ENCODE results near the gene FREM1.

The FREM1 gene

DNA sequence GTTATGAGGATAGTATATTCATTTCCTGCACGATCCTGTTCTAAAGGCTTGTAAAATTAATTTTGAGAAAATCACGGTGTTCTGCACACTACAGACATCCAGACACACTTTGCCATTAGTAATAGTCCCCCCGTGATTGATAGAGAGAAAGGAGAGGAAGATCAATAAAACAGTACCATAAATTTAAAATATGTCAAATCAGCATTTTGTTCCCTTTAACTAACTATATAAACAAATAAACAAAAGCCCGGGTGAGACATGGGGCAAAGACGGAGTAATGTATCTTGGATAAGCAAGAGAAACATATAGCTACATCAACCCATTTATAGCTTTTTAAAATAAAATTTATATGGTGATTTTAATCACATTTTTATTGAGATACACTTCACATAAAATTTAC, 177.1 kb downstream of the FREM1 start:
- no peak for TF ChIP-seq EZH2phosphoT487 (conservative IDR thresholded peaks at IDR 0.05; ENCODE audit: low read length)
- TF ChIP-seq, protein P1, sequence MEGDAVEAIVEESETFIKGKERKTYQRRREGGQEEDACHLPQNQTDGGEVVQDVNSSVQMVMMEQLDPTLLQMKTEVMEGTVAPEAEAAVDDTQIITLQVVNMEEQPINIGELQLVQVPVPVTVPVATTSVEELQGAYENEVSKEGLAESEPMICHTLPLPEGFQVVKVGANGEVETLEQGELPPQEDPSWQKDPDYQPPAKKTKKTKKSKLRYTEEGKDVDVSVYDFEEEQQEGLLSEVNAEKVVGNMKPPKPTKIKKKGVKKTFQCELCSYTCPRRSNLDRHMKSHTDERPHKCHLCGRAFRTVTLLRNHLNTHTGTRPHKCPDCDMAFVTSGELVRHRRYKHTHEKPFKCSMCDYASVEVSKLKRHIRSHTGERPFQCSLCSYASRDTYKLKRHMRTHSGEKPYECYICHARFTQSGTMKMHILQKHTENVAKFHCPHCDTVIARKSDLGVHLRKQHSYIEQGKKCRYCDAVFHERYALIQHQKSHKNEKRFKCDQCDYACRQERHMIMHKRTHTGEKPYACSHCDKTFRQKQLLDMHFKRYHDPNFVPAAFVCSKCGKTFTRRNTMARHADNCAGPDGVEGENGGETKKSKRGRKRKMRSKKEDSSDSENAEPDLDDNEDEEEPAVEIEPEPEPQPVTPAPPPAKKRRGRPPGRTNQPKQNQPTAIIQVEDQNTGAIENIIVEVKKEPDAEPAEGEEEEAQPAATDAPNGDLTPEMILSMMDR (IDR thresholded peaks at IDR 0.05; ENCODE audit: insufficient read depth, low read length, poor library complexity, severe bottlenecking), result no peak
- H3K27me3 ChIP-seq (ENCODE audit: low read length), result no peaks in the 10 kb centered on the region
- no peak overlapping the region for H3K4me3 ChIP-seq (ENCODE audit: insufficient read depth, low read length, poor library complexity, severe bottlenecking)
- H3K9ac ChIP-seq (ENCODE audit: low read length), result no peak overlapping the region
- H3K9me3 ChIP-seq (ENCODE audit: insufficient read depth, low read length), result no peaks in the 10 kb centered on the region
- no peak overlapping the region for H3K27ac ChIP-seq (ENCODE audit: low read depth, low read length)
- H3K9me2 ChIP-seq (replicated peaks; ENCODE audit: insufficient read depth, low read length), result no peaks in the 10 kb centered on the region
- H4K20me1 ChIP-seq (ENCODE audit: low read depth, low read length), result no peaks in the 10 kb centered on the region
- H2AFZ ChIP-seq (ENCODE audit: low read depth, low read length, severe bottlenecking), result no peak overlapping the region
- H3K79me2 ChIP-seq (ENCODE audit: insufficient read depth, low read length), result no peaks in the 10 kb centered on the region
- H3K36me3 ChIP-seq (ENCODE audit: low read length), result no peaks in the 10 kb centered on the region
- no peaks in the 10 kb centered on the region for H3F3A ChIP-seq (ENCODE audit: insufficient read depth)
- no peak overlapping the region for H3K4me2 ChIP-seq (ENCODE audit: low read depth, low read length, poor library complexity, severe bottlenecking)

DNA sequence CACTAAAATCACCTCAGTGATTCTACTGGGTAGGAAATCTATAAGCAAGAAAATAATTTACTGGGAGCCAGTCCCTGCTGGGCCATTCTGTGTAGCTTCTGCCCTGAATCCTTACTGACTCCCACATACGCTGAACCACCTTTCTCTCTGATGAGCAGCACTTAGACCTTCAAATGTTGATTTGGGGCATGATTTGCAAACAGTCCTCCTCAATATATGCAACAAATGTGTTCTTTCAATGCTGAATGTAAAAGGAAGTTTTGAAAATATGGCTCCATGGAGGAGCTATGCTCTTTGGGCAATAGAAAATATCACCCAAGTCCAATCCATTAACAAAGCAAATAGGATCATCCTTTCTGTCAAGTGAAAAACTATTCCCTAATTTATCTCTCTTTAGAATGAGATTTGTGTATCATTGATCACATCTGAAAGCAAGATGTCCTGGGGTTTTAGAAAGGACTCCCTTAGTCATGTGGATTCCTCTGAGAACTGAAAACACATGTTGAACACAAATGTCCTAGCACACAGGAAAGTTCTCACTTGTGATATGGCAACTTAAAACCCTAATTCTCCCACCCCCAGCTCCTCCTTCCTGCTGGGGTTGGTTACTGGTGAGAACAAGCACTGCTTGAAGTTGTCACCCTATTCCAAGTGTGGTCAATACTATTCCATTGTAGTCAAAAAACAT, 178.8 kb downstream of the FREM1 start:
- Histone ChIP-seq H3K79me2 (ENCODE audit: insufficient read depth, low read length) (no peaks in the 10 kb centered on the region), H3K27ac (ENCODE audit: low read depth, low read length) (no peak overlapping the region)

DNA sequence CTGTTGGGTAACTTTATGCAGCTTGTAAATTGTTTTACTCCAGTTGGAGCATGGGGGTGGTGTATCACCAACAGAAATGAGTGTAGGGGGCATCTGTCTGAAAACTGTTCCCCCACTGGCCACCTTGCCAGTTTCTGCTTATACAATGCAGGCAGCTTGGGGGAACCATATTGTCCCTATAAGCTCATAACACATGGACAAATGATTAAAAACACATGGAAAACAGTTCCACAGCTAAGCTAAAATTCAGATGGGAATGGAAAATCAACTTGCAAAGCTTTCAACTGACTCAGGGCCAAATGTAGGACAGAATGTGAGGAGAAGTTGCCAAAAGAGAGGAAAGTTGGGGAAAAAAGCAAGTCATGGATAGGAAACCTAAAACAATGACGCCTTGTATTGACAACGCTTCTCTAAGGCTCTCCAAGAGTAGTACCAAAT, 179.7 kb downstream of the FREM1 start:
- no peak overlapping the region for H3K4me3 ChIP-seq (ENCODE audit: insufficient read depth, low read length, poor library complexity, severe bottlenecking)
- H3K4me2 ChIP-seq (ENCODE audit: low read depth, low read length, poor library complexity, severe bottlenecking), result no peak overlapping the region
- no peaks in the 10 kb centered on the region for H3F3A ChIP-seq (ENCODE audit: insufficient read depth)
- no peaks in the 10 kb centered on the region for H3K36me3 ChIP-seq (ENCODE audit: low read length)
- H3K79me2 ChIP-seq (ENCODE audit: insufficient read depth, low read length), result no peaks in the 10 kb centered on the region
- H3K27me3 ChIP-seq (ENCODE audit: low read length), result no peaks in the 10 kb centered on the region
- no peak overlapping the region for H3K27ac ChIP-seq (ENCODE audit: low read depth, low read length)
- TF ChIP-seq EZH2phosphoT487 (conservative IDR thresholded peaks at IDR 0.05; ENCODE audit: low read length), result no peak
- TF ChIP-seq, protein P1 (IDR thresholded peaks at IDR 0.05; ENCODE audit: insufficient read depth, low read length, poor library complexity, severe bottlenecking), result no peak
- H3K9me2 ChIP-seq (replicated peaks; ENCODE audit: insufficient read depth, low read length), result no peaks in the 10 kb centered on the region
- no peaks in the 10 kb centered on the region for H4K20me1 ChIP-seq (ENCODE audit: low read depth, low read length)
- H3K9ac ChIP-seq (ENCODE audit: low read length), result no peak overlapping the region
- H3K9me3 ChIP-seq (ENCODE audit: insufficient read depth, low read length), result no peaks in the 10 kb centered on the region
- no peak overlapping the region for H2AFZ ChIP-seq (ENCODE audit: low read depth, low read length, severe bottlenecking)

More for the DNA sequence above, 178.8 kb downstream of the FREM1 start:
- TF ChIP-seq, protein P1 (IDR thresholded peaks at IDR 0.05; ENCODE audit: insufficient read depth, low read length, poor library complexity, severe bottlenecking), result no peak
- H3K36me3 ChIP-seq (ENCODE audit: low read length), result no peaks in the 10 kb centered on the region
- no peak overlapping the region for H3K4me2 ChIP-seq (ENCODE audit: low read depth, low read length, poor library complexity, severe bottlenecking)
- H3K4me3 ChIP-seq (ENCODE audit: insufficient read depth, low read length, poor library complexity, severe bottlenecking), result no peak overlapping the region
- no peaks in the 10 kb centered on the region for H3K9me3 ChIP-seq (ENCODE audit: insufficient read depth, low read length)
- H3K9ac ChIP-seq (ENCODE audit: low read length), result no peak overlapping the region
- no peak overlapping the region for H2AFZ ChIP-seq (ENCODE audit: low read depth, low read length, severe bottlenecking)
- H3K9me2 ChIP-seq (replicated peaks; ENCODE audit: insufficient read depth, low read length), result no peaks in the 10 kb centered on the region
- H3K27me3 ChIP-seq (ENCODE audit: low read length), result no peaks in the 10 kb centered on the region
- no peaks in the 10 kb centered on the region for H4K20me1 ChIP-seq (ENCODE audit: low read depth, low read length)
- no peaks in the 10 kb centered on the region for H3F3A ChIP-seq (ENCODE audit: insufficient read depth)

All from SU-DHL-6 (cell line).